ENCODE measurements around the gene STXBP4.

The STXBP4 gene

GRCh38 chr17:54979657-54980056 lies 11.1 kb downstream of the STXBP4 start:
- H2BK12ac ChIP-seq (ENCODE audit: low read length) = no peak overlapping the region
- H2AK5ac ChIP-seq (ENCODE audit: low read depth, low read length) = no peak overlapping the region
- H2BK120ac ChIP-seq (ENCODE audit: low read depth, low read length) = no peak overlapping the region
- no peak overlapping the region for H3K27ac ChIP-seq (replicated peaks; ENCODE audit: low read length)
- H3K14ac ChIP-seq (ENCODE audit: low read length) = no peak overlapping the region
- H3K79me1 ChIP-seq (ENCODE audit: low read depth, low read length) = peaks cover 3% of the 10 kb centered on the region
- H2BK15ac ChIP-seq (ENCODE audit: low read length) = no peak overlapping the region
- no peak overlapping the region for H3K9ac ChIP-seq (ENCODE audit: low read depth, low read length, poor library complexity)
- no peaks in the 10 kb centered on the region for H3K27me3 ChIP-seq (ENCODE audit: control insufficient read depth in 3 of 3, insufficient read depth in 3 of 3, low read depth in 1 of 3, low read length in 3 of 3)
- H4K91ac ChIP-seq (ENCODE audit: low read depth, low read length, poor library complexity) = no peak overlapping the region
- no peak for DNase-seq (ENCODE audit: low spot score)
- no peak overlapping the region for H3K23ac ChIP-seq (ENCODE audit: low read depth, low read length, poor library complexity)
- no peak overlapping the region for H3K4me3 ChIP-seq (ENCODE audit: low read length in 2 of 2)
- H3K9me3 ChIP-seq (replicated peaks in 1 of 2; ENCODE audit: control insufficient read depth in 2 of 2, insufficient read depth in 1 of 2, low read depth in 1 of 2, low read length in 2 of 2) = peaks cover 4 to 32% of the 10 kb centered on the region in 2 donors
- no peaks in the 10 kb centered on the region for H3K4me1 ChIP-seq (ENCODE audit: control insufficient read depth in 2 of 2, insufficient read depth in 1 of 2, low read depth in 1 of 2, low read length in 2 of 2)
- H3K4me2 ChIP-seq (ENCODE audit: insufficient read depth, low read length, poor library complexity, severe bottlenecking) = no peak overlapping the region
- no peak overlapping the region for H2AFZ ChIP-seq (ENCODE audit: low read length)
- H4K8ac ChIP-seq (ENCODE audit: low read depth, low read length) = no peak overlapping the region
- H3K36me3 ChIP-seq (replicated peaks in 1 of 2; ENCODE audit: control insufficient read depth in 2 of 2, insufficient read depth in 2 of 2, low read length in 2 of 2) = peaks cover 0 to under 1% of the 10 kb centered on the region in 2 donors
- H3K4ac ChIP-seq (ENCODE audit: low read length) = no peak overlapping the region
- no peak overlapping the region for H3K18ac ChIP-seq (ENCODE audit: low read length)
- H2BK5ac ChIP-seq (ENCODE audit: low read length) = no peak overlapping the region

- H3K18ac ChIP-seq (ENCODE audit: low read length) = no peak overlapping the region
- H3K36me3 ChIP-seq (replicated peaks in 1 of 2; ENCODE audit: control insufficient read depth in 2 of 2, insufficient read depth in 2 of 2, low read length in 2 of 2) = no peaks in the 10 kb centered on the region
- no peaks in the 10 kb centered on the region for H3K27me3 ChIP-seq (ENCODE audit: control insufficient read depth in 3 of 3, insufficient read depth in 3 of 3, low read depth in 1 of 3, low read length in 3 of 3)
- no peak overlapping the region for H3K4me3 ChIP-seq (ENCODE audit: low read length in 2 of 2)
- H3K79me1 ChIP-seq (ENCODE audit: low read depth, low read length) = peaks cover 3% of the 10 kb centered on the region
- H2BK120ac ChIP-seq (ENCODE audit: low read depth, low read length) = no peak overlapping the region
- H3K4me2 ChIP-seq (ENCODE audit: insufficient read depth, low read length, poor library complexity, severe bottlenecking) = no peak overlapping the region
- no peak overlapping the region for H3K27ac ChIP-seq (replicated peaks; ENCODE audit: low read length)
- no peak overlapping the region for H2AFZ ChIP-seq (ENCODE audit: low read length)
- no peak for DNase-seq (ENCODE audit: low spot score)
- no peak overlapping the region for H2BK12ac ChIP-seq (ENCODE audit: low read length)
- H3K9ac ChIP-seq (ENCODE audit: low read depth, low read length, poor library complexity) = no peak overlapping the region
- H2AK5ac ChIP-seq (ENCODE audit: low read depth, low read length) = no peak overlapping the region
- WGBS, 2 donors (ENCODE audit: extremely low coverage in 2 of 2, insufficient read length in 2 of 2, insufficient replicate concordance in 1 of 2) = no CpG with 5 or more reads among the region's 3 CpGs
- no peak overlapping the region for H4K8ac ChIP-seq (ENCODE audit: low read depth, low read length)
- H4K91ac ChIP-seq (ENCODE audit: low read depth, low read length, poor library complexity) = no peak overlapping the region
- no peaks in the 10 kb centered on the region for H3K4me1 ChIP-seq (ENCODE audit: control insufficient read depth in 2 of 2, insufficient read depth in 1 of 2, low read depth in 1 of 2, low read length in 2 of 2)
- H3K9me3 ChIP-seq (replicated peaks in 1 of 2; ENCODE audit: control insufficient read depth in 2 of 2, insufficient read depth in 1 of 2, low read depth in 1 of 2, low read length in 2 of 2) = peaks cover 4 to 29% of the 10 kb centered on the region in 2 donors
- H2BK5ac ChIP-seq (ENCODE audit: low read length) = no peak overlapping the region
- H3K23ac ChIP-seq (ENCODE audit: low read depth, low read length, poor library complexity) = no peak overlapping the region
- no peak overlapping the region for H3K14ac ChIP-seq (ENCODE audit: low read length)
- no peak overlapping the region for H2BK15ac ChIP-seq (ENCODE audit: low read length)
- no peak overlapping the region for H3K4ac ChIP-seq (ENCODE audit: low read length)
Observed at GRCh38 chr17:54980375-54980774, 11.8 kb downstream of the STXBP4 start.

- Histone ChIP-seq H3K4me3 (ENCODE audit: low read length in 2 of 2) (no peak overlapping the region), H3K27me3 (ENCODE audit: control insufficient read depth in 3 of 3, insufficient read depth in 3 of 3, low read depth in 1 of 3, low read length in 3 of 3) (no peaks in the 10 kb centered on the region), H2BK120ac (ENCODE audit: low read depth, low read length) (no peak overlapping the region), H3K4ac (ENCODE audit: low read length) (no peak overlapping the region), H2AK5ac (ENCODE audit: low read depth, low read length) (no peak overlapping the region), H3K9ac (ENCODE audit: low read depth, low read length, poor library complexity) (no peak overlapping the region), H3K18ac (ENCODE audit: low read length) (no peak overlapping the region), H2AFZ (ENCODE audit: low read length) (no peak overlapping the region), H3K79me1 (ENCODE audit: low read depth, low read length) (peaks cover 2% of the 10 kb centered on the region), H4K8ac (ENCODE audit: low read depth, low read length) (no peak overlapping the region), H2BK5ac (ENCODE audit: low read length) (no peak overlapping the region), H2BK15ac (ENCODE audit: low read length) (no peak overlapping the region), H3K27ac (replicated peaks; ENCODE audit: low read length) (no peak overlapping the region), H3K4me2 (ENCODE audit: insufficient read depth, low read length, poor library complexity, severe bottlenecking) (no peak overlapping the region), H3K36me3 (replicated peaks in 1 of 2; ENCODE audit: control insufficient read depth in 2 of 2, insufficient read depth in 2 of 2, low read length in 2 of 2) (peaks cover 0 to 13% of the 10 kb centered on the region in 2 donors), H3K4me1 (ENCODE audit: control insufficient read depth in 2 of 2, insufficient read depth in 1 of 2, low read depth in 1 of 2, low read length in 2 of 2) (no peaks in the 10 kb centered on the region), H4K91ac (ENCODE audit: low read depth, low read length, poor library complexity) (no peak overlapping the region), H3K14ac (ENCODE audit: low read length) (no peak overlapping the region), H3K9me3 (replicated peaks in 1 of 2; ENCODE audit: control insufficient read depth in 2 of 2, insufficient read depth in 1 of 2, low read depth in 1 of 2, low read length in 2 of 2) (peaks cover 2 to 17% of the 10 kb centered on the region in 2 donors), H3K23ac (ENCODE audit: low read depth, low read length, poor library complexity) (no peak overlapping the region), H2BK12ac (ENCODE audit: low read length) (no peak overlapping the region)
- DNase-seq (ENCODE audit: low spot score) = no peak
Observed at GRCh38 chr17:54982399-54982798, 13.8 kb downstream of the STXBP4 start.

DNA sequence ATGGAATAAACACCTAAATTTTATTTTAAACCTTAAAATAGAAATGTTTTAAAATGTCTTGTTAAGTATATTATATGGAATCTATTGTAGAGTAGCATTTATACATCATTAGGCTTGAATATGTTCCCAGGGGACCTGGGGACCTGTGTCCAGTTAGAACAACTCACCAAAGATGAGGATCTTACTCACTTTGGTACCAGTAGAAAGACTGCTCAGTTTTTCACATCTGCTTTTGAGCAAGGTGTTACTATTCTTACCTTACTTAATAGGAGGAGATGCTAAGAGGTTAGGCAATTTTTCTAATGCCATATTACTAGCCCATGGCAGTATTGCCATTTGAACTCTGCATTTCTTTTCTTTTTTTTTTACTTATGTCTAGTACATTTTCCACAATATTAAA lies 14.7 kb downstream of the STXBP4 start:
- H4K8ac ChIP-seq (ENCODE audit: low read depth, low read length) = no peak overlapping the region
- no peak overlapping the region for H3K4me3 ChIP-seq (ENCODE audit: low read length in 2 of 2)
- H2BK12ac ChIP-seq (ENCODE audit: low read length) = no peak overlapping the region
- H2BK15ac ChIP-seq (ENCODE audit: low read length) = no peak overlapping the region
- peaks cover 0 to 19% of the 10 kb centered on the region in 2 donors for H3K36me3 ChIP-seq (replicated peaks in 1 of 2; ENCODE audit: control insufficient read depth in 2 of 2, insufficient read depth in 2 of 2, low read length in 2 of 2)
- no peaks in the 10 kb centered on the region for H3K4me1 ChIP-seq (ENCODE audit: control insufficient read depth in 2 of 2, insufficient read depth in 1 of 2, low read depth in 1 of 2, low read length in 2 of 2)
- no peak overlapping the region for H3K14ac ChIP-seq (ENCODE audit: low read length)
- no peak overlapping the region for H2AK5ac ChIP-seq (ENCODE audit: low read depth, low read length)
- no peak overlapping the region for H3K4me2 ChIP-seq (ENCODE audit: insufficient read depth, low read length, poor library complexity, severe bottlenecking)
- no peak for DNase-seq (ENCODE audit: low spot score)
- no peak overlapping the region for H3K23ac ChIP-seq (ENCODE audit: low read depth, low read length, poor library complexity)
- H3K27ac ChIP-seq (replicated peaks; ENCODE audit: low read length) = no peak overlapping the region
- no peaks in the 10 kb centered on the region for H3K27me3 ChIP-seq (ENCODE audit: control insufficient read depth in 3 of 3, insufficient read depth in 3 of 3, low read depth in 1 of 3, low read length in 3 of 3)
- H3K18ac ChIP-seq (ENCODE audit: low read length) = no peak overlapping the region
- H2BK120ac ChIP-seq (ENCODE audit: low read depth, low read length) = no peak overlapping the region
- peaks cover 2 to 17% of the 10 kb centered on the region in 2 donors for H3K9me3 ChIP-seq (replicated peaks in 1 of 2; ENCODE audit: control insufficient read depth in 2 of 2, insufficient read depth in 1 of 2, low read depth in 1 of 2, low read length in 2 of 2)
- H3K9ac ChIP-seq (ENCODE audit: low read depth, low read length, poor library complexity) = no peak overlapping the region
- H2BK5ac ChIP-seq (ENCODE audit: low read length) = no peak overlapping the region
- H3K4ac ChIP-seq (ENCODE audit: low read length) = no peak overlapping the region
- H4K91ac ChIP-seq (ENCODE audit: low read depth, low read length, poor library complexity) = no peak overlapping the region
- H2AFZ ChIP-seq (ENCODE audit: low read length) = no peak overlapping the region
- H3K79me1 ChIP-seq (ENCODE audit: low read depth, low read length) = peaks cover 2% of the 10 kb centered on the region

Measured in neuronal stem cell (in vitro differentiated cells).